Ishikawa (cell line): ENCODE data around the gene SPRED1.

ENCODE experiments used
- EP300 ChIP-seq: IDR thresholded peaks from 2 replicates; pipeline ENCODE4 v1.6.1; 2012; ENCODE audit warnings: borderline replicate concordance
- FOXM1 ChIP-seq: IDR thresholded peaks from 2 replicates; pipeline ENCODE4 v1.6.1; 2012; ENCODE audit warnings: low read depth, borderline replicate concordance
- TF ChIP-seq, protein P1 (sequence below): IDR thresholded peaks from 2 replicates; pipeline ENCODE4 v1.6.1; 2012; ENCODE audit warnings: low read depth, mild to moderate bottlenecking
- TF ChIP-seq, protein P2 (sequence below): IDR thresholded peaks from 2 replicates; pipeline ENCODE4 v1.6.1; 2012

DNA sequence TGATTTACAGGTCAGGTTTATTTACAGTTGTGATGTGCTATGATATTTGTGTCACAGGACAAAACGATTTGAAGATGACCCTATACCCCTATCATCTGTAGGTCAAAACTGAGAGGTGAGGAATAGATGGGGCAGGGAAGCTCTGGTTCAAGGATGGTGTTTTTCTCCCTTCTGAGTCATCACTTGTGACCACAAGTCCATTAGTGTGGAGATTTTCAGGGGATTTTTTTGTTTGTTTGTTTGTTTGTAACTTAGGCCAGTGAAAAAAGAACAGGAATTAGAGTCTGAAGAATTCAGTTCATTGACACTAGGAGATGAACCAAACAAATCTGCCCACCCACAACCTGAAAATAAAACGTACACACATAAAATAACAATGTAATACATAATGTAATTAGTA, 138.6 kb downstream of the SPRED1 start:
- no peak for TF ChIP-seq FOXM1
- TF ChIP-seq, protein P1, sequence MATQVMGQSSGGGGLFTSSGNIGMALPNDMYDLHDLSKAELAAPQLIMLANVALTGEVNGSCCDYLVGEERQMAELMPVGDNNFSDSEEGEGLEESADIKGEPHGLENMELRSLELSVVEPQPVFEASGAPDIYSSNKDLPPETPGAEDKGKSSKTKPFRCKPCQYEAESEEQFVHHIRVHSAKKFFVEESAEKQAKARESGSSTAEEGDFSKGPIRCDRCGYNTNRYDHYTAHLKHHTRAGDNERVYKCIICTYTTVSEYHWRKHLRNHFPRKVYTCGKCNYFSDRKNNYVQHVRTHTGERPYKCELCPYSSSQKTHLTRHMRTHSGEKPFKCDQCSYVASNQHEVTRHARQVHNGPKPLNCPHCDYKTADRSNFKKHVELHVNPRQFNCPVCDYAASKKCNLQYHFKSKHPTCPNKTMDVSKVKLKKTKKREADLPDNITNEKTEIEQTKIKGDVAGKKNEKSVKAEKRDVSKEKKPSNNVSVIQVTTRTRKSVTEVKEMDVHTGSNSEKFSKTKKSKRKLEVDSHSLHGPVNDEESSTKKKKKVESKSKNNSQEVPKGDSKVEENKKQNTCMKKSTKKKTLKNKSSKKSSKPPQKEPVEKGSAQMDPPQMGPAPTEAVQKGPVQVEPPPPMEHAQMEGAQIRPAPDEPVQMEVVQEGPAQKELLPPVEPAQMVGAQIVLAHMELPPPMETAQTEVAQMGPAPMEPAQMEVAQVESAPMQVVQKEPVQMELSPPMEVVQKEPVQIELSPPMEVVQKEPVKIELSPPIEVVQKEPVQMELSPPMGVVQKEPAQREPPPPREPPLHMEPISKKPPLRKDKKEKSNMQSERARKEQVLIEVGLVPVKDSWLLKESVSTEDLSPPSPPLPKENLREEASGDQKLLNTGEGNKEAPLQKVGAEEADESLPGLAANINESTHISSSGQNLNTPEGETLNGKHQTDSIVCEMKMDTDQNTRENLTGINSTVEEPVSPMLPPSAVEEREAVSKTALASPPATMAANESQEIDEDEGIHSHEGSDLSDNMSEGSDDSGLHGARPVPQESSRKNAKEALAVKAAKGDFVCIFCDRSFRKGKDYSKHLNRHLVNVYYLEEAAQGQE, result no peak
- TF ChIP-seq, protein P2, sequence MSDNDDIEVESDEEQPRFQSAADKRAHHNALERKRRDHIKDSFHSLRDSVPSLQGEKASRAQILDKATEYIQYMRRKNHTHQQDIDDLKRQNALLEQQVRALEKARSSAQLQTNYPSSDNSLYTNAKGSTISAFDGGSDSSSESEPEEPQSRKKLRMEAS, result no peak
- TF ChIP-seq EP300, result no peak
